GM21576 (cell line): ENCODE data around the gene SYCE1L.

Experiments used
- ATAC-seq: cut with Tn5 transposase; IDR thresholded peaks from one replicate; pipeline ENCODE4 v1.9.1; 2021; ENCODE audit warnings: mild to moderate bottlenecking, moderate library complexity; ENCODE audit not compliant: unreplicated experiment

The SYCE1L gene

GRCh38 chr16:77195411-77195810 is 3.8 kb upstream of the SYCE1L start:
- no peak for ATAC-seq

DNA sequence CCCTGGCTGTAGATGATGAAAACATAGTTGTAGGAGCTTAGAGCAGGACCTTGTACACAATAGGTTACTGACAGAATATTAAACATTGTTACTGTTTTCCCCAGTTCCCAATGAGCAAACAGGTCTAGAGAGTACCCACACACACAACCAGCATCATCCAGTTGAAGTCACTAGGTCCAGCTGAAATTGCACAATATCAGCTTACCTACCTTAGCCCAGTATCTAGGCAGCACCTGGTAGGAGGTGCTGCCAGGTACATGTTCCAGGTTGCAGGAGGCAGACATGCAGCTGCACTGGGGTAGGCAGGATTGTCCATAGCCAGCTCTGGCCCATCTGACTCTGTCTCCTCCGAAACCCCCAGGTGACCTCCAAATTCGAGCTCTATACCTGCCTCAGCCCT is 1.5 kb upstream of the SYCE1L start:
- ATAC-seq = no peak

DNA sequence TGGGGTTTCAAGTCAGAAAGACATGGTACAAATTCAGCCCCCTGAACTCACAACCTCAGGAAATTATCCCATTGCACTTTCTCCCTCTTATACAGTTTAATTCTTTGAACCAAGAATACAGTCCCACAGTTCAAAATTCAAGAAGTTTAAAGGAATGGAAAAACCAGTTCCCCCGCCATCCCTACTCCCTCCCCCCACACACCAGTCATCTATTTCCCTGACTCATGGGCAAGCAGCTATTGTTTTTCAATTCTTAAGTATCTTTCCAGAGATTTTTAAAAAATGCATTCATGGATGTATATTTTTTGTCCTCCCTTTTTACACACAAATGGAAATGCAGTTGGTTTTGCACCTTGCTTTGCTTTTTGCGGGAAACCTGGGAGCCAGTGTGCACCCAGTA is 7.3 kb downstream of the SYCE1L start:
- ATAC-seq = no peak

- ATAC-seq = no peak
Observed at GRCh38 chr16:77207030-77207429, 7.8 kb downstream of the SYCE1L start.

GRCh38 chr16:77208382-77208781 is 9.2 kb downstream of the SYCE1L start:
- ATAC-seq = no peak

- ATAC-seq = peak; percentile 61
Observed at GRCh38 chr16:77211880-77212740, 12.9 kb downstream of the SYCE1L start.

GRCh38 chr16:77212741-77213541 is 13.7 kb downstream of the SYCE1L start:
- ATAC-seq = peak; percentile 77

GRCh38 chr16:77213542-77214106 is 14.4 kb downstream of the SYCE1L start:
- ATAC-seq = no peak

DNA sequence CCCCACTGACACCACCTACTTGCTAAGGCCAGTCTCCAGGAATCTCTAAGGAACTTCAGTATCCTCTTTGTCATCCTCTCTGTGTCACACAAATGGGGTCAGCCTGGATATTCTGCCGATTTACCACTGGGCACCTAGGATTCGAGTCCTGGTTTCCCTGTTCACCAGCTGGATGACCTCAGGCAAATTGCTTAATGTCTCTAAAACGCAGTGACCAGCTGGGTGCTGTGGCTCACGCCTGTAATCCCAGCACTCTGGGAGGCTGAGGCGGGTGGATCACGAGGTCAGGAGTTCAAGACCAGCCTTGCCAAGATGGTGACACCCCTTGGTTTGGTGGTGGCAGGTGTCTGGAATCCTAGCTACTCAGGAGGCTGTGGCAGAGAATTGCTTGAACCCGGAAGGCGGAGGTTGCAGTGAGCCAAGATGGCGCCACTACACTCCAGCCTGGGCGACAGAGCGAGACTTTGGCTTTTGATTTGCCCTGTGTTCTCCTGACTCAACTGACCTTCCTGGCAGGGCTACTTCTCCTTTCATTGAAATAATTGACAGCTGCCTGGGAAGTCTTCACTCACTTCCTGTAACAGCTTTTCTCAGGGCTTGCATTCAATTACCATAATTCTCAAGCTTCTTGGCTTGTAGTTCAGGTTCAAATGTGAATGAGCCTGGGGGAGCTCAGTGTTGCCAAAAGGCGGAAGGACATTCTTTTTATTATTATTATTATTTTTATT is 15.4 kb downstream of the SYCE1L start:
- ATAC-seq = no peak

DNA sequence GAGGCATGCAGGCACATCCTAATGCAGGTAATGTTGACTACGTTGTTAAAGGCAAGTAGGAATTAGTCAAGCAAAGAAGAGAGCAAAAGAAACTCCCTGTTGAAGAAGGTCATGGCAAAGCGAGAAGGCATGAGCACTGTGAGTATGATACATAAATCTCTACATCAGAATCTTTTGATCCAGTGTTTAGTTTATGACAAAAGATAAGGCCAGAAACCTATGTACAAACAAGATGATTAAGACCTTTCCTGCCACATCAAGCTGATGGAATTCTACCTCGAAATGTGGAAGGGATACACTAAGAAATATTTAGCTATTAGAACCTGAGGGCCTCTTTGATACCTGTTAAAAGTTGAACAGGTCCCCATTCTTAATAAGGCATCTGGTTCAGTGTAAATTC is 20.2 kb downstream of the SYCE1L start:
- no peak for ATAC-seq

- ATAC-seq = peak; percentile 75
Observed at GRCh38 chr16:77220427-77220826, 21.2 kb downstream of the SYCE1L start.

- no peak for ATAC-seq
Observed at GRCh38 chr16:77221482-77221881, 22.3 kb downstream of the SYCE1L start.

GRCh38 chr16:77223184-77223583 is 24.0 kb downstream of the SYCE1L start:
- ATAC-seq = no peak

GRCh38 chr16:77225182-77225581 is 26.0 kb downstream of the SYCE1L start:
- ATAC-seq = no peak

DNA sequence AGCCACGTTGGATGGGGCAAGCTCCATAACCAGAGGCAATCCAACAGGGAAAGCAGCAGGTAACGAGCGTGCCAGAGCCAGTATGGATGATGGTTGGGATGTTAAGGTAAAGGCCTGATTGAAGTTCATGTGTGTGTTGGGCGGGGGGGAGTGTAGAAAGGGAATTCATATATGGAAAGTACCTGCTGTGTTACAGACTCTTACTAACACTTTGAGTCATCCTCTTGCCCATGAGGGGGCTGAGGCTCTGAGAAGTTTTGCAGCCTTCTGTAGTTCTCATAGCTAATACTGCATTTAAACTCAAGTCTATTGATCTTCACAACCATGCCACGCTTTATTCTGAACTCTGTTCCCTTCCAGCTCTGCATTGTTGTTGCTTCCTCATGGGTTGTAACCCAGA is 28.5 kb downstream of the SYCE1L start:
- ATAC-seq = peak; percentile 79

GRCh38 chr16:77231047-77231446 is 31.8 kb downstream of the SYCE1L start:
- ATAC-seq = no peak

GRCh38 chr16:77233799-77234519 is 34.8 kb downstream of the SYCE1L start:
- no peak for ATAC-seq

DNA sequence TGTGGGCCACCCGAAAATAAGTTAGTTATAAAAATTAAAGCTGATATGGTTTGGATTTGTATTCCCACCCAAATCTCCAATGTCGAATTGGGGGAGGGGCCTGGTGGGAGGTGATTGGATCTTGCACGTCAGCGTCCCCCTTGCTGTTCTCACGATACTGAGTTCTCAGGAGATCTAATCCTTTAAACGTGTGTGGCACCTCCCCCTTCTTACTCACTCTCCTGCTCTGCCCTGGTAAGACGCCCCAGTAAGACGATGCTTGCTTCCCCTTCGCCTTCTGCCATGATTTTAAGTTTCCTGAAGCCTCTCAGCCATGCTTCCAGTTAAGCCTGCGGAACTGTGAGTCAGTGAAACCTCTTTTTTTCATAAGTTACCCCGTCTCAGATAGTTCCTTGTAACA is 35.4 kb downstream of the SYCE1L start:
- no peak for ATAC-seq

DNA sequence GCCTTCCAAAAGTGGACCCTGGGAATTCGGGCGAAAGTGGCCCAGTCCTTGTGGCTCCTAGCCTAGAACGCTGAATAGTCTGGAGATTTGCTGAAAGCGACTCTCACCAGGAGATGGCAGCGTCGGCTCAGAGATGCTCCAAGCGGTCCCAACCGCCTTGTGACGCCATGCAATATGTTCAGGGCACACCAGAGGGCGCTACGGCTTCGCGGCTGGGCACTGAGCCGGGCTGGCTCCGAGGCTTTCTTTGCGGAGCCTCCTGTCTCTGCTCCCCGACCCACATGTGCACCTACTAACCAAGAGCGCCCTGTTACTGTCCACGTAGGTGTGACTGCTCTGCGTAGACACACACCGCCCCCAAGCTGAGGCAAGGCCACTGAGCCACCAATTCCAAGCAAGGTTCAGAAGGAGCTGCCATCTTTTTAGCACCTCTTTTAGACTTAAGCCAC is 36.9 kb downstream of the SYCE1L start:
- peak; percentile 99 for ATAC-seq

- ATAC-seq = no peak
Observed at GRCh38 chr16:77238593-77238992, 39.4 kb downstream of the SYCE1L start.
